GM18520 (cell line): ENCODE measurements around the gene DTYMK.

Source experiments
- ATAC-seq: cut with Tn5 transposase; IDR thresholded peaks from one replicate; pipeline ENCODE4 v1.9.1; 2021; ENCODE audit not compliant: unreplicated experiment

Gene DTYMK

DNA sequence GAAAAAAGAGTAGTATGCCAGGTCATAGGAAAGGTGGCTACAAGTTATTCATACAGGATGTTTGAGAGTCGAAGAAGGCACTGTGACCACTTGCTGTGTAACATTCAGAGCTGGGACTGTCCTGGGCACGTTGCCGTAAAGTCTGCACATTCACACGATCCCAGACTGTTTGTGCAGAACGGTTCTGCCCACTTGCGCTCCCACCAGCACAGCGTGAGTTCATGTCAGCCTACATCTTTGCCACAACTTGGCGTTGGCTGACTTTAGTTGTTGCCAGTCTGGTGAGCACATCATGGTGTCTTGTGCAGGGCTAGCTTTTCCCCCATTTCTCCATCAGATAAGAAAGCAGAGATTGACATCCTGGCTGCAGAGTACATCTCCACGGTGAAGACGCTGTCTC lies 22.3 kb upstream of the DTYMK start:
- ATAC-seq: no peak

DNA sequence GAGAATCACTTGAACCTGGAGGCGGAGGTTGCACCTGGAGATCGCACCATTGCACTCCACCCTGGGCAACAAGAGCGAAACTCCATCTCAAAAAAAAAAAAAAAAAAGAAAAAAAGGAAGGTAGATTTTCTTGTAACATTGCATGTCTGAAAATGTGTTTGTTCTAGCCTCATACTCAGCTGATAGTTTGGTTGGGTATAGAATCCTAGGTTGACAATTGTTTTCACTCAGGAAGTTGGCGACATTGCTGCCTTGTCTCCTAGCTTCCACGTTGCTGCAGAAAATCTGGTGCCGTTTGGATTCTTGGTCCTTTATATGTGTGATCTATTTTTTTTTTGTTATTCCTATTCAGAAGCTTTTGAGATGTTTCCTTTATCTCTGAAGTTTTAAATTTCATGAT lies 19.9 kb upstream of the DTYMK start:
- no peak for ATAC-seq

DNA sequence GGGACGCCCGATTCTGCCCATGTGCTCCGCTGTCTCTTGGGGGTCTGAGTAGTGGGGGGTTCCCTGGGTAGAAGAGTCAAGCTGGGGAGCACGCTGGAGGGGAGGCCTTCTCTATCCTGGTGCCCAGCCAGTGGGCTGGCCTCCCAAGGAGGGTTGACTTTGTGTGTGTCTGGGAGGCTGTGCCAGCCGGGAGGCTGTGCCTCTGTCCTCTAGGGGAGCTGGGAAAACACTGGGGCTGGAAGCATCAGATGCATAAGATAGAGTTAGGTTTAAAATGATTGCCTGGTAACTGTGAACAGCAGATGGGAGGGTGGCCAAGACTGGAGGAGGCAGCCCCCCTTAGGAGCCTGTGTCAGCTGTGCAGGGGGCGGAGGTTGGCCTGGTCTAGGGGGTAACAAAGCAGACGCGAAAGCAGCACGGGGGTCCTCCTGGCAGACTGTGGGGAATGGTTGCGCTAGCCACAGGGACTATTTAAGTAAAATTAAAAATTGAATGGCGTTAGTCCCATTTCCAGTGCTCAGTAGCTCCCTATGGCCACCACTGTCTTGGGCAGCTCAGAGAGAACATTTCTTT lies 16.5 kb upstream of the DTYMK start:
- no peak for ATAC-seq

DNA sequence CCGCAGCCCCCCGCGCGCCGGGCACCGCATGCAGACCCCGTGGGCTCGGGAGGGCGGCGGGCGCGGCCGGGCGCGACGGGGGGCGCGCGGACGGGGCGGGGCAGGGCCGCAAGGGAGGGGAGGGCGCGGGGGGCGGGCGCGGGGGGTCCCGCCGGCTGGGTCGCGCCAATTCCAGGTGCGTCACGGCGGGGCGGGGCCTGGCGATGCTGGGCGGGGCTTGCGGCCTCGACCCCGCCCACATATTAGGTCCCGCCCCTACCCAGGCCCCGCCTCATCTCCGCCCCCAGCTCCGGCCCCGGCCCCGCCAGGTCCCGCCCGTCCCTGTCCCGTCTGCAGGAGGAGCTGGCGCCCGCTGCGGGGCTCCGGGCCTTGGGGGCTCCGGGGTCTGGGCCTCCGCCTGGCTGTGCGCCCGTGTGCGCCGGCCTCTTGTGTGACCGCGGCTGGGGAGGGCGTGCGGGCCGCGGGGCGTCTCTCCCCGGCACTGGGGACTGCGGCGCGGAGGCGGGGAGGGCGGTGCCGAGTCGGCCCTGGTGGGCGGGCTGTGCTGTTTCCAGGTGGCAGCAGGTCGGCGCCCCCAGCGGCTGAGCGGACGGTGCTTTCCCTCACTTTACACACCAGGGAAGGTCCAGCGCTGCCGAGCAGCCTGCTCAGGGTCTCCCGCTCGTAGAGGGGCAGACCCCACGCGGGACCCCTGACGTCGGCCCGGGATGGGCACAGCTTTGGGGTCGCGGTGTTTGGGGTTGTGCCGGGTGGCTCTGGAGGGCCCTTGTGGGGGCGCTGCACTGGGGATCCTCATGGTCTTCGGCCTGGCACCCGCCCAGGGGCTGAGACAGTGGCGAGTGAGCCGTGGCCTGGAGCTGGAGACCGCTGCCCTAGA lies 15.8 kb upstream of the DTYMK start:
- peak; percentile 49 for ATAC-seq

DNA sequence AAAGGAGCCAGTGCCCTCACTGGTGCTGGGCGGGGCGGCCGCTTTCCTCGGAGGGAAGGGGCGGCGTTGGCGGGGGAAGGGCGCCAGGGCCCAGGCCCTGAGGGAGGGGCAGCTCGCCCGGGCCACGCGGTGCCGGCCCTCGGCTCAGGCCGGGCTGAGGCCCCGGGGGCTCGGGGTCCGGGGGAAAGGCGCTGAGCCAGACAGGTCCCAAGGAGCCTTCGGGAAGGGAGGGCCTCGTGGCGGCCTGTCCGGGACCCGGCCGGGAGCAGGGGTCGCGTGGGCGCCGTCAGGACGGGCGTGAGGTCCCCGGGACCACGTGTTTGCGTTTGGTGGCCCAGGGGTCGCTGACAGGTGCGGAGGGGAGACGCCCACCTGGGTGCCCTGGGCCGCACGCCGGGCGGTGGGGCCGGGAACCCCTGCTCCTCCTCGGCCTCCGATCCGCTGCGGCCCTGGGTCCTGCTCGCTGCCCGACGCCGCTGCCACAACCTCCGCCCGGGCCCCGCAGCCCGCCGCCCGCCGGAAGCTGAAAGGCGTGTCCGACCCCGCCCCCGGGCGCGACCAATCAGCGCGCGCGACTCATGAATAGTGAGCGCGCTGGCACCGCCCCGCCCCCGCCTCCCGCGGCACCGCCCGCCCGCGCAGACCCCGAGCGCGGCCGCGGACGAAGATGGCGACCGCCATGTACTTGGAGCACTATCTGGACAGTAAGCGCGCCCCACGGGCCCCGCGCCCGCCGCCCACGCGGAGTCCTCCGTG lies 15.0 kb upstream of the DTYMK start, which contains the start of gene ING5:
Gene ING5 (plus strand): TSS at position 641 of the 756 bp plus-strand sequence. CDS start 27 bp downstream, at position 668.
- peak; percentile 51 for ATAC-seq

DNA sequence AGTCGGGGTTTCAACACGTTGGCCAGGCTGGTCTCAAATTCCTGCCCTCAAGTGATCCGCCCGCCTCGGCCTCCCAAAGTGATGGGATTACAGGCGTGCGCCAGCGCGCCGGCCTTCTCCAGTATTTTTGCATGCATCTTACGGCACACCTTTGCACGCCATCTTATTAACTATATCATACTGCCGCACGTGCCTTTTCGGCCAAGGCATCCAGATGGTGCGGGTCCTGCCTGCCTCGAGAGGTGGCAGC lies 14.5 kb upstream of the DTYMK start:
- ATAC-seq: no peak

DNA sequence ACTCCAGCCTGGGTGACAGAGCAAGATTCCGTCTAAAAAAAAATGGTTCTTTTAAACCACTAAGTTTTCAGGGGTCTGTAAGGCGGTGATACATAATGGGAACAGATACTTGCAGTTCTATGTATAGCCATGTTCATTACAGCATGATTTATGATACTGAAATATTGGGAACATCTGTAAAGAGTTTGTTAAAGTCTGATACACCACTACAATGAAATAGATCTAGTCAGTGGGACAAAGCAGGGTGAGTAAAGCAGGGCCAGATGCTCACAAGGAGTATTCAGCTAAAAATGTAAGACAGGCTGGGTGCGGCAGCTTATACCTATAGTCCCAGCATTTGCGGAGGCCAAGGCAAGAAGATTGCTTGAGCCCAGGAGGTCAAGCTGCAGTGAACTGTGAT lies 9.0 kb upstream of the DTYMK start:
- no peak for ATAC-seq

DNA sequence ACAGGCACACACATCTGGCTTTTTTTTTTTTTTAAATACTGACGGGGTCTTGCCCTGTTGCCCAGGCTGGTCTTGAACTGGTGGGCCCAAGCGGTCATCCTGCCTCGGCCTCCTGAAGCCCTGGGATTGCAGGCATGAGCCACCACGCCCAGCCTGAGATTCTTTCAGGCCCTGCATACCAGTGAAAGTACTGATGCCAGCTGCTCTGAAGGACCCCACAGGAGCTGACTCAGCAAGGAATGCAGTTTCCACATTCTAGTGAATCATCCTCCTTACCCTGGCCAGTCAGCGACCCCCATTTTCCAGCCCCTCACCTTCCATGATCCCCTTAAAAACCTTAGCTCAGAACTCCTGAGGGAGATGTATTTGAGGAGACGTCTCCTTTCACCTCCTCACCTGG lies 5.8 kb upstream of the DTYMK start:
- ATAC-seq: no peak

DNA sequence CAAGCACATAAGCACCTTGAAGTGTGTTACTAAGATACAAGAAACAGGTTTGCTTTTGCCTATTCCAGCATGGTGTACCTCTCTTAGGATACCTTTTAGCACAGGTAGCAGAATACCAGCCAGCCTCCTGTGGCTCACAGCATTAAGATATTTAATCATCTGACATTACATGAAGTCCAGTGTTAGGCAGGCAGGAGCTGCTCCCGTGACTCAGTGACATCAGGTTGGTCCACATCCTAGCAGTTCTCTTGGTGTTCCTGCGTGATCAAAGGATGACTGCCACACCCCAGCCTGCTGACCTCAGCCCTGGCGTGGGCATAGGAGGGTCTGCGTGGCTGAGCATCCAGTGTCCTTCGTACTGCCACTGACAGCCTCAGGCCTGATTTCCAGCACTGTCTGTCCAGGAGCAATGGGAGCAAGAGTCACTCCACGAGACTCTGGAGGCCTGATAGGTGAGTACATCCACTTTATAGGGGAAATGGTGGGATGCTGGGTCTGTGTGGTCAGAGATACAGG lies 3.6 kb upstream of the DTYMK start:
- no peak for ATAC-seq

DNA sequence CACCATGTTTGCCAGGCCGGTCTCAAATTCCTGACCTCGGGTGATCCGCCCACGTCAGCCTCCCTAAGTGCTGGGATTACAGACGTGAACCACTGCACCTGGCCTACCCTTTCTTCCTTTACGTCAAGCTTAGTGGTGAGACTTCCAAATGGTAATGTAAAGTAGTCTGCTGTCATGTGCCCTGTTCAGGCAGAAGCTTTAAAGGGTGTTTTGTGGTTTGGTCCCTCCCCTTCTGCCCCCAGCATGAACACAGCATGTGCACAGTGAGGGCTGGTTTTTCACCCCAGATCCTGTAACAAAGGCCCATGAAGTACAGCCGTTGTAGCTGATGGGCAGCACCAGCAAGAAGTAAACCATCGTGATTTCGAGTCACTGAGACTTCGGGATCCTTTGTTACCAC lies 2.7 kb upstream of the DTYMK start:
- ATAC-seq: no peak

DNA sequence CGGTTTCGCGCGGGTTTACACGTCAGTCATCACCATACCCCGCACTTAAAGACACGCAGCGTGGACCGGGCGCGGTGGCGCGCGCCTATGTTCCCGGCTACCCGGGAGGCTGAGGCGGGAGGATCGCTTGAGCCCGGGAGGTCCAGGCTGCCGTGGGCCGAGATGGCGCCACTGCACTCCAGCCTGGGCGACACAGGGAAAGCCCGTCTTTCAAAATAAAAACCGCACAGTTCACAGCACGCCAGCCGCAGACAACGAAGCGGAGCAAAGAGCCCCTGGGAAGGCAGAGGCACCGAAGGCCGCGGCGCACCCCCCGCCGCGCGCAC lies 328 bp downstream of the DTYMK start:
- no peak for ATAC-seq

DNA sequence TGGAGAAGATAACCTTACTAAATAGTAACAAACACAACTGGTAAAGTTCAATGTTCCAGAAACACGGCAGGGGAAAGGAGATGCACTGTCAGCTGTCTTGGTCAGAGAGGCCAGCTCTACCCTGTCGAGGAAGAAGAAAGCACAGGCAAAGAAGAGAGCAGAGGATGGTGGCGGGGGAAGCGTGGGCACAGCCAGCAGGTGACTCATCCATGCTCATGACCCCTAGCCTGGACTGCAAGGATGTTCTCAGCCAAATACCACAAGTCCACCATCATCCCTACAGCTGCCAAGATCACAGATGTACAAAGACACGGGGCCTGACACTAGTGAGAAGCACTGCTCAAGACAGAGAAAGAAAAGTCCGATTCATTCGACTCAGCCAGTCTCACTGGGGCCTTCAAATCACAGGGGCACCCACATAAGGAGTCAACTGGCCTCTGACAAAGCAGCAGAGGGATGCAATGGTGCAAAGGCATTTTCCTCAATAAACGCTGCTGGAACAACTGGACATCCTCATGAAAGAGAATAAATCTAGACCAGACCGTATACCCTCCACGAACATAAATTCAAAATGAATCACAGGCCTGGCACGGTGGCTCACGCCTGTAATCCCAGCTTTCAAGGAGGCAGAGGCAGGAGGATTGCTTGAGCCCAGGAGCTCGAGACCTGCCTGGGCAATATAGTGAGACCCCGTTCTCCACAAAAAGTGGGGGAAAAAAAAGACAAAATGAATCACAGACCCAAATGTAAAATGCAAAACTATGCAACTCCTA lies 5.6 kb downstream of the DTYMK start:
- ATAC-seq: no peak

DNA sequence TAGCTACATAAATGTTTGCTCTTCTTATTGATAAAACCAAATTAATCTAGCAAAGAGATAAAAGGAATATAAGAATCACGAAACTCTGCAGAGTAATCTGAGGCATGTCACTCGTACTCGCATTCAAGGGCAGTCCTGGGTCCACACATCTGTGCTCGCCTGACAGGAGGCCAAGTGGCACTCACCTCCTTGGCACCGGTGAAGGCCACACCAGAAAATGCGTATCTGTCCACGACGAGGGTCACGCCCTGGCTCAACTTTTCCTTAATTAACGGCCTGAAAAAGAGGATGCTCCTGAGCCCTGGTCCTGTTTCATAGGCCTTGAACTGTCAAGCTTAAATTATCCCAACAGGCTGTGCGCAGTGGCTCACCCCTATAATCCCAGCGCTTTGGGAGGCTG lies 6.6 kb downstream of the DTYMK start:
- ATAC-seq: no peak

DNA sequence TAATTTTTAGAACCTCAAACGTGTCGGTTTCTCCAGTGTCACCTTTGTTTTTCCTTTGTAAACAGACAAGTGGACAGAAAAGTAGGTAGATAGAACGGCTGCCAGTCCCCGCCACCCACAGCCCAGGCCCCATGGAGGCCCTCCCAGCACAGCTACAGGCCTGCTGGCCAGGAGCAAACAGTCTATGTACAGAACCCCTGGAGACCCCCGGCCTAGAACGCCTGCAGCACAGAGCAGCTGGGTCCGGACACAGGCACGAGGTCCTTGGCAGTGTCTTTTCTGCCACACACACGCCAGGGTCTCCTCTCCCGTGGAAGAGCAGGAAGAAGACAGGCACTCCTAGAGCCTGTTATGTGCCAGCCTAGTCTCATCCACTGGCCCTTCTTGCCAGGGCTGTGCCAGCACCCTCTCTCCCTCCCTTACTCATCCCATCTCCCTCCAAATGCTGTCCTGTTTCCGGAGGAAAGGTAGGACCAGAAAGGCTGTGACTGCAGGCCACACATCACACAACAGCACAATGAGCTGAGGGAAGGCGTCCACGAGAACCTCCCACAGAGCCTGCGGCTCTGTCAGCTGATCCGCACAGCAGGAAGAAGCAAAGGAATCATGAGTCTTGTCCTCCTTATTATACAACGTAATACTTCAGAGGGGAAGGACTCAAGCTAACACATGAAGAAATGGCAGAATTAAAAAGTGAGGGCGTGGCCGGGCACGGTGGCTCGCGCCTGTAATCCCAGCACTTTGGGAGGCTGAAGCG lies 7.7 kb downstream of the DTYMK start:
- no peak for ATAC-seq

DNA sequence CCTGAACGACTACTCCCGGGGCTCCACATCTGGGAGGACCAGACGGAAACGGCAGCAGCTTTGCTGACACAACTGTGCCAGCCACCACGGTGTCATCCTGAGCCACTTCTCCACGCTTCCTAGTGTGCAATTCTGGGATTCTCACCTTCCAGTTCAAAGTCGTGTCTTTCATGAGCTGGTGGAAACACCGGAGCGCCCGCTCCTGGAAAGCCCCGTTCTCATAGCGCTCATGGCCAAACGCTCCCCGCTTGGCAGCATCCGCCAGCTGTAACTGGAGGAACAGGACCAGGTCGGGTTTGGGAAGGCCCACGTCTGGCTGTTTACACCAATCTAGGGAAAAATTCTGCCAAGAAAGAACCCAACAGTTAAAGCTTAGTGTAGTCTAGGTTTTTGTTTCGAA lies 8.3 kb downstream of the DTYMK start:
- no peak for ATAC-seq

DNA sequence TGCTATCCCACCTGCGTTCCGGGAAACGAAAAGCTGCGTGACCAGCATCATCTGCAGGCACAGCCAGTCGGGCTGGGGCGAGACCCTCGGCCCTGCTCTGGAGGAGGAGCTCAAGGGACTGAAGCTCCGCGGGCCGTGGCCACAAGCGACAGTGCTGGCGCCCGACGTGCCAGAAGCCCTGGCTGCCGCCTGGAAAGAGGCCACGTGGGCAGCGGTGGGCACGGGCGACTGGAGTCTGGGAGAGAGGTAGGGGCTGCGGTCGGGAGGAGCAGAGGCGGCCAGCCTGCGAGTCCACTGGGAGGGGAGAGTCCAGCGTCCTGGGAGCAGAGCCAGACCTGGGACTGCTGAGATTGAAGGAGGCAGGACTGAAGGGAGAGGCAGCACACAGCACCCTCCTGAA lies 9.2 kb downstream of the DTYMK start:
- no peak for ATAC-seq

DNA sequence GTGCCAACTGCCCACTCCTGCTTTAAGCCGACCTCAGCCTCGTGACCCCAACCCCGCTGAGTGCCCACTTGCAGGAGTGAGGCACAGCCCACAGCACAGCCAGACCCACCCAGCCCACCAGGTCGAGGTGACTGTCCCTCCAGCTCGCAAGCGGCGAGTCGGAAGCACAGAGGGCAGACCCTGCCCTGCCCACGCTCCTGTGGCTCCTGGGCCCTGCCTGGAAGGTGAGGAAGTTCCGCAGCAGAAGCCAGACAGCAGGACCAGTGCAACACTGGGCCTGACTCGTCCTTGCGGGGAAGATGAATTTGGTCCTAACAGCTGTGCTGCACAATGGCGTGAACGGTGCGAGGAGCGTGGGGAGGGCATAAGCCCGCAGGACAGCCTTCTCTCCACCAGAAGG lies 9.9 kb downstream of the DTYMK start:
- ATAC-seq: no peak

DNA sequence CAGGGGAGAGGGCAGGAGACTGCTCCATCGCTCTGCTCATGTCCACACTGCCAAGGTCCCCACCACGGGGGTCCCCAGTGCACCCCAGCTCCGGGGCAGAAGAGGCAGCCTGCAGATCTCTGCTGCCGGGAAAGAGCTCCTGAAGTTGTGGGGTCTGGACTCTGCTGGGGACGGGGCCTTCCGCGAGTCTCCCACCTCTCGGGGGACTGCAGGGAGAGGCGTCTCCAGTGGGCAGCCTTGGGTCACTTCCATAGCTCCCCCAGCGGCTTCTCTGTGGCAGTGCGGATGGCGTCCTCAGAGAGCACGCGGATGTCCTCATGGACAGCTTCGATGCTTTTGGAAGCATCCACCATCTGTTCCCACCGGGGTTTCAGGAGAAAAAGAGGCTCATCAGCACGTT lies 10.7 kb downstream of the DTYMK start:
- ATAC-seq: no peak

DNA sequence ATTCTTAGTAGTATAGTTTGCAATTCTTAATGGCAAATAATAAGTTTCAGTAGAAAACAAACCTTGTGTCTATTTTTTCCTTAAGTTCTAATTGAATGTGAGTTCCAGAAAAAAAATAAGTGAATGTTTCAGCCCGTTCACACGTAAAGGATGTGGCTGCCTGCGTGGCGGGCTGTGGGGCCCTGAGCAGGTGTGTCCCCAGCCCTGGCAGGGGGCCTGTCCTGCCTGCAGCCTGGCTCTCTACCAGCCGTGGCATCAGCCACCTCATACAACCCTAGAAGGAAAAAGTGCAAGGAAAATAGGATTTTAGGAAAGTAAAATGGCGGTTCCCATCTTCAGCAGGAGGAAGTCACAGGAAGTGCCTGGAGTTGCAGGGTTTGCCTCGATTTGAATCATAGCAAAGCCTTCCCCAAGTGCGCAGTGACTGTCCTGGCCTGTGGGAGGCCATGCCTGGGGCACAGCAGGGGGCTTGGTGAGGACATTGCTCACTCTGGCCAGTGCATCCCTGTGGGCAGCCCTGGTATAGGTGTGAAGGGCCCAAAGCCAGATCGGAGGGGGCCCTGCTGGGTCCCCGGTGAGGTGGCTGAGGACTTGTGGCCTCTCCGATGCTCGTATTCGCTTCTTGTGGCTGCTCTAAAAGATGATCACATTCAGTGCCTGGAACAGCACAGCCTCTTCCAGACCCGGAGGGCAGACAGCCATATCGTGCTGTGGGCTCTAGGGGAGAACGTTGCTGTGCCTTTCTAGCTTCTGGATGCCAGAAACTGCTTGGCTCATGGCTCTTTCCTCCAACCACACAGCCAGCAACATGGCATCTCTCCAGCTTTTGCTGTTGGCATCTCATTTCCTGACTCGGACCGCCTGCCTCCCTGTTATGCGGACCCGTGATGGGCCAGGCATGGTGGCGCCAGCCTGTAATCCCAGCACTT lies 12.6 kb downstream of the DTYMK start:
- no peak for ATAC-seq
